Measurements from ENCODE around the gene PNMA5.

PNMA5 gene

DNA sequence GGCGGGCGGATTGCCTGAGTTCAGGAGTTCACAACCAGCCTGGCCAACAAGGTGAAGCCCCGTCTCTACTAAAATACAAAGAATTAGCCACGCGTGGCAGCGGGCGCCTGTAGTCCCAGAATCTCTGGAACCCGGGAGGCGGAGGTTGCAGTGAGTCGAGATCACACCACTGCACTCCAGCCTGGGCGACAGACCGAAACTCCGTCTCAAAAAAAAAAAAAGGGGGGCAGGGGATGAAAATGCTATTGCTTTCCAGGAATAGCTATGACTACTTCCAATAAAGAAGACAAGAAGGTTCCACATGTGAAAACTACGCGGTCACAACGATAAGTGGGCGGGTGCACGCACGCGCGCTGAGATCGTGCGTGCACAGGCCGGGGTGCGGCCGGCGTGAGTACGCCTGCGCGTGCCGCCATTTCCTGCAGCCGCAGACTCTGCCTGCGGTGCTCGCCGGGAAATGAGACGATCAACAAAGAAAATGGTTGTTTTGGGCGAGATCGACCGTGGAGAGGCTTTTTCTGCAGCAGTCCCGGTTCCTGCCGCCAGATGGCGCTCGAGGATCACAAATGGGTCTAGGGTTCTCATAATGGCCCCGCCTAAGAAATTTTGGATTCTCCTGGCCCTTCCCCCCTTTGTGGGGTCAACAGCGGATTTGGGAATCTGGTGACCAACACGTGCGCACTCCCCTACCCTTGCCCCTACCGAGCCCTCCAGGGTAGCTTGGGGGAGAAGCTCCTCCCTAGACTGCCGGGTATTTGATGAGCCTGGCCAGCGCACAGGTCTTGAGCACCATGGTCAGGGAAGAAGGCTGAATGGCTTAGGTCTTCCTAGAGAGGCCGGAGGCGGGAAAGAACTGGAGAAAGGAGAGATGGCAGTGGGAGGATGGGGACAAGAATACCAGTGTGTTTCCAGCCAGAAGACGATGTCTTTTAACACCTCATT is 35.1 kb downstream of the PNMA5 start:
- H3K27me3 ChIP-seq (ENCODE audit: insufficient read depth, low read length) = no peaks in the 10 kb centered on the region
- no peak overlapping the region for H3K27ac ChIP-seq (ENCODE audit: low read depth, low read length)
- peak overlapping the region; percentile 45 for H3K4me3 ChIP-seq (ENCODE audit: low read length)
- WGBS = 29% methylated on average over 51 of the region's 53 CpGs
- no peaks in the 10 kb centered on the region for H3K36me3 ChIP-seq (ENCODE audit: insufficient read depth, low read length)
- H3K9me3 ChIP-seq (ENCODE audit: insufficient read depth, low read depth, low read length) = no peaks in the 10 kb centered on the region
- H3K4me1 ChIP-seq (ENCODE audit: insufficient read depth, low read length) = 0 out of 2 replicates have a peak, but pooled peaks cover 2% of the 10 kb centered on the region
- H3K9ac ChIP-seq (ENCODE audit: low read depth, low read length) = peak overlapping the region; percentile 70

GRCh38 chrX:152958047-152958446 is 35.9 kb downstream of the PNMA5 start:
- Histone ChIP-seq H3K9ac (ENCODE audit: low read depth, low read length) (no peak overlapping the region), H3K36me3 (ENCODE audit: insufficient read depth, low read length) (no peaks in the 10 kb centered on the region), H3K27ac (ENCODE audit: low read depth, low read length) (no peak overlapping the region), H3K9me3 (ENCODE audit: insufficient read depth, low read depth, low read length) (no peaks in the 10 kb centered on the region), H3K4me1 (ENCODE audit: insufficient read depth, low read length) (0 out of 2 replicates have a peak, but pooled peaks cover 2% of the 10 kb centered on the region), H3K27me3 (ENCODE audit: insufficient read depth, low read length) (no peaks in the 10 kb centered on the region), H3K4me3 (ENCODE audit: low read length) (peak overlapping the region; percentile 45; the same call in 1 of the 2 replicates)
- WGBS = 92% methylated on average over 5 of the region's 5 CpGs

GRCh38 chrX:152950786-152951185 is 43.1 kb downstream of the PNMA5 start:
- Histone ChIP-seq H3K9me3 (ENCODE audit: insufficient read depth, low read depth, low read length) (no peaks in the 10 kb centered on the region), H3K36me3 (ENCODE audit: insufficient read depth, low read length) (no peaks in the 10 kb centered on the region), H3K4me1 (ENCODE audit: insufficient read depth, low read length) (no peaks in the 10 kb centered on the region), H3K9ac (ENCODE audit: low read depth, low read length) (no peak overlapping the region), H3K27me3 (ENCODE audit: insufficient read depth, low read length) (no peaks in the 10 kb centered on the region), H3K4me3 (ENCODE audit: low read length) (no peak overlapping the region), H3K27ac (ENCODE audit: low read depth, low read length) (no peak overlapping the region)
- WGBS = 98% methylated on average over 6 of the region's 6 CpGs

GRCh38 chrX:152949114-152949513 is 44.8 kb downstream of the PNMA5 start:
- Histone ChIP-seq H3K27me3 (ENCODE audit: insufficient read depth, low read length) (no peaks in the 10 kb centered on the region), H3K36me3 (ENCODE audit: insufficient read depth, low read length) (no peaks in the 10 kb centered on the region), H3K9ac (ENCODE audit: low read depth, low read length) (no peak overlapping the region), H3K27ac (ENCODE audit: low read depth, low read length) (no peak overlapping the region), H3K4me1 (ENCODE audit: insufficient read depth, low read length) (no peaks in the 10 kb centered on the region), H3K4me3 (ENCODE audit: low read length) (no peak overlapping the region), H3K9me3 (ENCODE audit: insufficient read depth, low read depth, low read length) (no peaks in the 10 kb centered on the region)
- WGBS = 85% methylated on average over 4 of the region's 4 CpGs

DNA sequence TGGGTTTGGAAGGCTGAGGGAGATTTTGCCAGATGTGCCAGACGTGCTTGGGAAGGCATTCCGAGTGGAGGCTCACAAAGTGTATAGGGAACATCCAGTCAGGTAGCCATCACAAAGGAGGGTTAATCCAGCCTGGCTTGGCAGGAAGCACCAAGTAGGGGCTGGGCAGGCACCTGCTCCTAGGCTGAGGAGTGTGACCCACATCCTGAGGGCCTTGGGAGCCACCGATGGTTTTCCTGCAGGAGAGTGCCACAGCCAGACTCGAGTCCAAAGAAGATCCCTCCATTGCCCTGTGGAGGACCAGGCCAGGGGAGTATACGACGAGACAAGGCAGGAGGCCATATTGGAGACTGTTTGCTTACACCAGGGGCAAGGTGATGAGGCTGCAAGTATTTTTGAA is 47.2 kb downstream of the PNMA5 start:
- 85% methylated on average over 6 of the region's 6 CpGs for WGBS
- no peaks in the 10 kb centered on the region for H3K36me3 ChIP-seq (ENCODE audit: insufficient read depth, low read length)
- no peaks in the 10 kb centered on the region for H3K4me1 ChIP-seq (ENCODE audit: insufficient read depth, low read length)
- H3K27me3 ChIP-seq (ENCODE audit: insufficient read depth, low read length) = no peaks in the 10 kb centered on the region
- no peak overlapping the region for H3K27ac ChIP-seq (ENCODE audit: low read depth, low read length)
- no peak overlapping the region for H3K9ac ChIP-seq (ENCODE audit: low read depth, low read length)
- no peaks in the 10 kb centered on the region for H3K9me3 ChIP-seq (ENCODE audit: insufficient read depth, low read depth, low read length)
- H3K4me3 ChIP-seq (ENCODE audit: low read length) = no peak overlapping the region

DNA sequence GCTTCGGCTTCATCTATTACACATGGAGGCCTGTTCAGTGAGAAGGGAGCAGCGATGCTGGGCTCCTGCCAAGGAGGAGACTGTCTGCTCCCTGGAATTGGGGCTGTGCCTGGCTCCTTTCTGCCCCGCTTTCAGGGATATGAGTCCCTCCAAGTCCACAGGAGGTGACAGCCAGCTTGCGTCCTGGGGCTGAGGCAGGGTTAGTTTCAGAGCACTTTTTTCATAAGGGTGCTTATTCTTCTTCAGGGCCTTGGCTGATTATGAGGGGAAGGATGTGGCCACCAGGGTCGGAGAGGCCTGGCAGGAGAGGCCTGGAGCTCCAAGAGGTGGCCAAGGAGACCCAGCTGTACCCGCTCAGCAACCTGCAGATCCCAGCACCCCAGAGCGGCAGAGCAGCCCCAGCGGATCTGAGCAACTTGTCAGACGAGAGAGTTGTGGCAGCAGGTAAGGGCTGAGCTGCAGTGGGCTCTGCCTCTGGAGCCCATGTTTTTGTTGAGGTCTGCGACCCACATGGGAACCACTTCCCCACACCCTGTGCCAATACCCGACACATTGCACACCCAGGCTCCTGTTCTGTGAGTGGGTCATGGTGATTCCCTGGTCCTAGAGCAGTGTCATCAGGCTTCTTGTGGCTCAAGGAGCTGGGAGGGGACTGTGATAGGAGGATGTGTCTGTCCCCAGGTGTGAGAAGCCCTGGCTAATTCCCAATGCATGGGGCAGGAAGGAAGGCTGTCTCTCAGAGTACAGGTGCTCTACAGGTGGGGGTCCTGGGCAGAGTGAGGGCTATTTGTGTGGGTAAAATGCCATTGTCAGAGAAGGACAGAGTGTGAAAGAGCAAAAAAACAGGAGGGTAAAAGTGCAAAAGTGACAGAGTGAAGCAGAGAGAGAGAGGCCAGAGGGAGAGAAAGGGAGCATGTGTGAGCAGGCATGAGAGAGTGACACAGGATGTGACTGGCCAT is 48.6 kb downstream of the PNMA5 start:
- H3K4me3 ChIP-seq (ENCODE audit: low read length) = no peak overlapping the region
- no peak overlapping the region for H3K27ac ChIP-seq (ENCODE audit: low read depth, low read length)
- WGBS = 96% methylated on average over 9 of the region's 11 CpGs
- H3K27me3 ChIP-seq (ENCODE audit: insufficient read depth, low read length) = no peaks in the 10 kb centered on the region
- no peaks in the 10 kb centered on the region for H3K36me3 ChIP-seq (ENCODE audit: insufficient read depth, low read length)
- H3K4me1 ChIP-seq (ENCODE audit: insufficient read depth, low read length) = 0 out of 2 replicates have a peak, but pooled peaks cover 5% of the 10 kb centered on the region
- no peaks in the 10 kb centered on the region for H3K9me3 ChIP-seq (ENCODE audit: insufficient read depth, low read depth, low read length)
- no peak overlapping the region for H3K9ac ChIP-seq (ENCODE audit: low read depth, low read length)

DNA sequence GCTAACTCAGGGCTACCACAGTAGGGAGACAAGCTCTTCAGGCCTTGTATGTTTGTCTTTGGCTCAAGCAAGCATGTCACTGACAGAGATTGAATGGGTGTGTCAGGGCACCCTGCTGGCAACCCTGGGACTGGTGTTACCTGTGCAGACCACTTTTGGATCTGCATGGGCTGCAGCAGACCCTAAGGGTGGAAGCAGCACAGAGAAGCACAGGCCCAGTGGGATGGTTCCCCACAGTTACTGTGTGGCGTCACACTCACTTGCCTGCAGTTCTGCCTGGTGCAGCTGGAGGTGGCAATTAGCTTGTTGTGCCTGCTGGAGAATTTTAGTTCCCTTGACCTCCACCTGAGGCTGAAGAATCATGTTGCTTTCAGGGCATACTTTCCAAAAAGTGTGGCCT is 50.1 kb downstream of the PNMA5 start:
- H3K27ac ChIP-seq (ENCODE audit: low read depth, low read length) = no peak overlapping the region
- 0 out of 2 replicates have a peak, but pooled peaks cover 10% of the 10 kb centered on the region for H3K4me1 ChIP-seq (ENCODE audit: insufficient read depth, low read length)
- H3K9me3 ChIP-seq (ENCODE audit: insufficient read depth, low read depth, low read length) = no peaks in the 10 kb centered on the region
- no peak overlapping the region for H3K4me3 ChIP-seq (ENCODE audit: low read length)
- H3K27me3 ChIP-seq (ENCODE audit: insufficient read depth, low read length) = no peaks in the 10 kb centered on the region
- WGBS = 92% methylated on average over 1 of the region's 1 CpG
- no peak overlapping the region for H3K9ac ChIP-seq (ENCODE audit: low read depth, low read length)
- no peaks in the 10 kb centered on the region for H3K36me3 ChIP-seq (ENCODE audit: insufficient read depth, low read length)

- no peak overlapping the region for H3K27ac ChIP-seq (ENCODE audit: low read depth, low read length)
- peak overlapping the region; percentile 83 for H3K9ac ChIP-seq (ENCODE audit: low read depth, low read length)
- 0 out of 2 replicates have a peak, but pooled peaks cover 10% of the 10 kb centered on the region for H3K4me1 ChIP-seq (ENCODE audit: insufficient read depth, low read length)
These were observed 51.9 kb downstream of the PNMA5 start for GRCh38 chrX:152942077-152942442.

DNA sequence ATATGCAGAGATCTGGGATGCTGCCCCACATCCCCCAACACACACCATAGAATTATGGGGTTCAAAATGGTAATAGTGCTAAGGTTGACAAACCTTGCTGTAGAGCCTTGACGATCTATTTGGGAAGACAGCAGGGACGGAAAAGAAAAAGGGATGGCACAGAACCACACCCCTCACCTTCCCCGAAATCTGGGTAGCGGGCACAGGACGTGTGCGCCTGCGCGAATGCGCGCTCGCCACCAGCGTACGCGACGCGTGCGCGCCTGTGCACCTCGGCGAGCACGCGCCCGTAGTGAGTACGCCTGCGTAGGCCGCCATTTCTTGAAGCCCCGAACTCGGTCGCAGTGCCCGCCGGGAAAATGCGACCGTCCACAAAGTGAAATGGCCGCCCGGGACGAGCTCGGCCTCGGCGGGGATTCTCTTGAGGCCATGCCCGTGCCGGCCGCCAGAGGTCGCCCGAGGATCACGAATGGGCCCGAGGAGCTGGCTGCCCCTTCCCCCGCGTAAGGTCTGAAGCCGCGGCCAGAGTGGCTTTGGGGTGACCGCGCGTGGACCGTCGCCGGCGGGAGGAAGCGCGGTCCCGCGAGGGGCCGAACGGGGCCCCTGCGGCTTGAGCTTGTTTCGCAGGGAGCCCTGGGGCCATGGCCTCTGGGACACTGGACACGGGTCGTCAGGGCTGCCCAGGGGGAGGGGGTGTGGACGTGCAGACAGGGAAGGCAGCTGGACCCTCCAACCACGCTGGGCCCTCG is 52.4 kb downstream of the PNMA5 start:
- H3K9me3 ChIP-seq (ENCODE audit: insufficient read depth, low read depth, low read length) = no peaks in the 10 kb centered on the region
- no peaks in the 10 kb centered on the region for H3K27me3 ChIP-seq (ENCODE audit: insufficient read depth, low read length)
- H3K4me1 ChIP-seq (ENCODE audit: insufficient read depth, low read length) = 0 out of 2 replicates have a peak, but pooled peaks cover 10% of the 10 kb centered on the region
- peak overlapping the region; percentile 83 for H3K9ac ChIP-seq (ENCODE audit: low read depth, low read length)
- 0 out of 2 replicates have a peak overlapping the region, but pooled peaks have one; percentile 13 for H3K27ac ChIP-seq (ENCODE audit: low read depth, low read length)
- under 1% methylated on average over 70 of the region's 70 CpGs for WGBS
- no peaks in the 10 kb centered on the region for H3K36me3 ChIP-seq (ENCODE audit: insufficient read depth, low read length)
- peak overlapping the region; percentile 63 for H3K4me3 ChIP-seq (ENCODE audit: low read length)

More at GRCh38 chrX:152942077-152942442, 51.9 kb downstream of the PNMA5 start:
- H3K36me3 ChIP-seq (ENCODE audit: insufficient read depth, low read length) = no peaks in the 10 kb centered on the region
- H3K9me3 ChIP-seq (ENCODE audit: insufficient read depth, low read depth, low read length) = no peaks in the 10 kb centered on the region
- H3K4me3 ChIP-seq (ENCODE audit: low read length) = peak overlapping the region; percentile 63
- WGBS = 39% methylated on average over 5 of the region's 11 CpGs
- H3K27me3 ChIP-seq (ENCODE audit: insufficient read depth, low read length) = no peaks in the 10 kb centered on the region
